Aorta (tissue), 5 donors: ENCODE data around the gene FSTL5. TPM values are rescaled to one million over a fixed set of nuclear protein-coding genes. Genes with fewer than 3 reads are reported as not detected.

ENCODE experiments used
- ATAC-seq: fragments of 200-7000 bp; cut with Tn5 transposase; one replicate; pipeline ENCODE4 v1.9.1; 2022; ENCODE audit warnings: moderate library complexity; ENCODE audit not compliant: low FRiP score
- DNase-seq, 2 donors: peaks; one replicate each; pipeline ENCODE4 v3.0.0-alpha.2; 2020
- H3K27ac ChIP-seq, 2 donors: one replicate each; pipeline ENCODE4 v1.5.1; 2013; ENCODE audit warnings: low read length in 2 of 2, mild to moderate bottlenecking in 2 of 2, moderate library complexity in 2 of 2, control low read depth in 1 of 2, inconsistent platforms in 1 of 2, low read depth in 1 of 2
- H3K27me3 ChIP-seq, 2 donors: one replicate each; pipeline ENCODE4 v1.6.1; 2013; ENCODE audit warnings: control low read depth in 1 of 2, low read length in 1 of 2, mild to moderate bottlenecking in 1 of 2, moderate library complexity in 1 of 2; ENCODE audit not compliant: insufficient read depth in 2 of 2, control insufficient read depth in 1 of 2
- H3K36me3 ChIP-seq, 2 donors: one replicate each; pipeline ENCODE4 v1.6.1; 2013; ENCODE audit warnings: control low read depth in 1 of 2, low read length in 1 of 2, mild to moderate bottlenecking in 1 of 2; ENCODE audit not compliant: insufficient read depth in 2 of 2, control insufficient read depth in 1 of 2
- H3K4me1 ChIP-seq, 2 donors: one replicate each; pipeline ENCODE4 v1.6.1; 2013; ENCODE audit warnings: low read length in 2 of 2, control low read depth in 1 of 2, mild to moderate bottlenecking in 1 of 2, moderate library complexity in 1 of 2; ENCODE audit not compliant: insufficient read depth in 2 of 2, control insufficient read depth in 1 of 2
- H3K4me3 ChIP-seq, 2 donors: one replicate each; pipeline ENCODE4 v1.5.1; 2013; ENCODE audit warnings: low read length in 2 of 2, control low read depth in 1 of 2, mild to moderate bottlenecking in 1 of 2
- H3K9me3 ChIP-seq: one replicate; pipeline ENCODE4 v1.6.1; 2013; ENCODE audit warnings: mild to moderate bottlenecking, low read length; ENCODE audit not compliant: control insufficient read depth
- WGBS, 2 donors: extraction: QIAGEN DNeasy Blood & Tissue Kit; methylation state at CpG; one replicate each; pipeline ENCODE4 v1.1.7; 2013; 5-methylcytosine and 5-hydroxymethylcytosine counted together
- intact Hi-C, 2 donors: fragments of 100-400 bp; cut with DNase I; formaldehyde crosslinking; loops; one replicate each; pipeline versions ENCODE4 v1.14.2 to v1.15.0; 2022
- polyA plus RNA-seq, 2 donors: library from polyadenylated mRNA; stranded (reverse); fragments of 200-250 nt; gene quantifications; one replicate each; pipeline ENCODE4 v1.2.3, GENCODE V29; 2013
- total RNA-seq, 2 donors: library from RNA; stranded (reverse); fragmentation: NEBNext Ultra II Directional; extraction: Animal tissue kit (Norgen Biotek cat#: 25700); gene quantifications; one replicate each; pipeline ENCODE4 v1.2.1, GENCODE V29; 2021
- donor health status: healthy with polysubstance abuse.
- donor health status: Bipolar disorder and iron deficiency.
- donor health status: DM: no; HTN: no; CAD: no.
- donor health status: DM: no; HTN: no; CAD: no.
- donor health status: DM: yes; HTN: yes; CAD: no.

Gene FSTL5
- total and polyA plus RNA-seq, 4 donors, result 0.45 TPM; not detected in 3

GRCh38 chr4:161937596-161937995, 226.2 kb downstream of the FSTL5 start:
- Histone ChIP-seq H3K27ac (no peak overlapping the region), H3K36me3 (no peaks in the 10 kb centered on the region), H3K4me1 (no peaks in the 10 kb centered on the region), H3K4me3 (no peak overlapping the region), H3K27me3 (no peaks in the 10 kb centered on the region), H3K9me3 (no peaks in the 10 kb centered on the region)
- intact Hi-C loops, result no loop called here
- ATAC-seq (no peak), DNase-seq (no peak)
- WGBS, 2 donors, result 79 to 85% methylated on average over 1 of the region's 1 CpG

DNA sequence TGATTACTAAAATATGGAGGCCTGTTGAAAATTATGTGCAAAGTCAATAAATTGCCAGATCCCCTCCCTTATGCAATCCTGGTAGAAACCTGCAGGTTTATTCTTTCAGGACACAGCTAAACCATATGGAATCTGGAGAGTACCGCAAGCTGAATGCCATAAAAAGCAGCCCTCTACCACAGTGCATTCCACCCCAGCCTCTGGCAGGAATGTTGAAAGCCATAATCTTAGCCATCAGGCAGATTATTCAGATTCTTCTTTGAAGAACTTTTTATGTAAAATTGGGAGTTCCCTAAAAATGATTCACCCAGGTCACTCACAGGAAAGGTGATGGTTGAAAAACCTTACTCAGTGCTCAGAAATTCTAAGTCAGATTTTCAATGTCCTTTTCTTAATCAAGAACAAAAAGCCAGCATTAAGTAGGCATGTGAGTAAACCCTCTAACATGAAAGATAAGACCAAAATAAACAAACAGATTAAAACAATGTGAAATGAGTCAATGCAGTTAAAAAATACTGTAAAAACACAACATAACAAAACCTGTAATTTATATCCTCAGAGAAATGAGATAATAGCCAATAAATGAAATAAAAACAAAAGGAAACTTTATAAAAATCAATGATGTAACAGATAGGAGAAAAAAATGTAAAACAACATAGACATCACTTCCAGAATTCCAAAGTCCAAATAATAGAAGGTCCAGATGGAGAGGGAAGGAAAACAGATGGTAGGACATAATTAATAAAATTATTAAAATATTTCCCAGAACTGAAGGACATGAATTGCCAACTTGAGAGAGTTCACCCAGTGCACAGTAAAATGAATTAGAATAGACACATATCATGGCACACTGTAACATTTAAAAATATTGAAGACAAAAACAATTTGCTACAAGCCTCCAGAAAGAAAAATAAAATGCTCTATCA, 226.9 kb downstream of the FSTL5 start:
- 24 to 44% methylated on average over 1 of the region's 1 CpG for WGBS, 2 donors
- intact Hi-C loops, result no loop called here
- no peaks in the 10 kb centered on the region for H3K4me1 ChIP-seq
- no peak overlapping the region for H3K27ac ChIP-seq
- no peaks in the 10 kb centered on the region for H3K9me3 ChIP-seq
- no peak for ATAC-seq
- H3K36me3 ChIP-seq, result no peaks in the 10 kb centered on the region
- DNase-seq, result no peak
- no peaks in the 10 kb centered on the region for H3K27me3 ChIP-seq
- no peak overlapping the region for H3K4me3 ChIP-seq

DNA sequence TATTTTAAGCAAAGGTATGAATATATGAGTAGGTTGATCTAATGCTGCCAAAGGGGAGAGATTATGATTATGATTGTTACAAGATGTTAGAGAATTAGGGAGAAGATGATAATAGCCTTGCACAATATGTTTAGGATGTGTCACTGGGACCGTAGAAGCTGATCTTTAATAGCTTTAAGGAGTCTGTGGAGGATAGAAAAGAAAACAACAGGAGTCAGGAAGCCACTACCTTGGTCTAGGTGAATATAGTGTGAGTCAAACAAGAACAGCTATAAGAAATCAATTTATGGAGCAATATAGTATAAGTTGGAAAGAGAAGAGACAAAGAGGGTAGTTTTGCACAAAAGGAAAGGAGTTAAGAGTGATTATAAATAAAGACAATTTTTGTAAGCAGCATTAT, 232.7 kb downstream of the FSTL5 start:
- no peak overlapping the region for H3K27ac ChIP-seq
- no peaks in the 10 kb centered on the region for H3K27me3 ChIP-seq
- H3K4me3 ChIP-seq, result no peak overlapping the region
- H3K9me3 ChIP-seq, result no peaks in the 10 kb centered on the region
- WGBS, 2 donors, result 50% methylated on average over 1 of the region's 1 CpG
- intact Hi-C loops, result no loop called here
- ATAC-seq, result no peak
- no peaks in the 10 kb centered on the region for H3K4me1 ChIP-seq
- H3K36me3 ChIP-seq, result no peaks in the 10 kb centered on the region
- no peak for DNase-seq

DNA sequence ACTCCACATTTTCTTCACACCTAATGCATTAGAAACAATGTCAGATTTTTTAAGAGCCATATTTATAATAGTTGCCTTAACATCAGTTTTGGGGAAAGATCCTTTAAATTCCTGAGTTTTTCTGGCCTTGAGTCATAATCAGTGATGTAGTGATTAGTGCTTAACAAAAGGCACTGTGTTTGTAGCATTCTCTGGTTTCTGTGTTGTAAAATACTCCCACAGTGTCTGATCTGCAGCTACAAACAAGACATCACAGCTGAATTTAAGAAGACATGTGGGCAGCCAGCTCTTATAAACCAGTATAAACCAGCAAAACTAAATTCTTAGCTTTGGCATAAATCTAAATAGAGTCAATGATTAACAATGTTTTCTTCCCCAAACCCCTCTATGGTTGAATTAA, 233.8 kb downstream of the FSTL5 start:
- DNase-seq, result no peak
- no peaks in the 10 kb centered on the region for H3K36me3 ChIP-seq
- H3K4me1 ChIP-seq, result no peaks in the 10 kb centered on the region
- no peaks in the 10 kb centered on the region for H3K9me3 ChIP-seq
- H3K4me3 ChIP-seq, result no peak overlapping the region
- ATAC-seq, result no peak
- intact Hi-C loops, result no loop called here
- H3K27me3 ChIP-seq, result no peaks in the 10 kb centered on the region
- H3K27ac ChIP-seq, result no peak overlapping the region

DNA sequence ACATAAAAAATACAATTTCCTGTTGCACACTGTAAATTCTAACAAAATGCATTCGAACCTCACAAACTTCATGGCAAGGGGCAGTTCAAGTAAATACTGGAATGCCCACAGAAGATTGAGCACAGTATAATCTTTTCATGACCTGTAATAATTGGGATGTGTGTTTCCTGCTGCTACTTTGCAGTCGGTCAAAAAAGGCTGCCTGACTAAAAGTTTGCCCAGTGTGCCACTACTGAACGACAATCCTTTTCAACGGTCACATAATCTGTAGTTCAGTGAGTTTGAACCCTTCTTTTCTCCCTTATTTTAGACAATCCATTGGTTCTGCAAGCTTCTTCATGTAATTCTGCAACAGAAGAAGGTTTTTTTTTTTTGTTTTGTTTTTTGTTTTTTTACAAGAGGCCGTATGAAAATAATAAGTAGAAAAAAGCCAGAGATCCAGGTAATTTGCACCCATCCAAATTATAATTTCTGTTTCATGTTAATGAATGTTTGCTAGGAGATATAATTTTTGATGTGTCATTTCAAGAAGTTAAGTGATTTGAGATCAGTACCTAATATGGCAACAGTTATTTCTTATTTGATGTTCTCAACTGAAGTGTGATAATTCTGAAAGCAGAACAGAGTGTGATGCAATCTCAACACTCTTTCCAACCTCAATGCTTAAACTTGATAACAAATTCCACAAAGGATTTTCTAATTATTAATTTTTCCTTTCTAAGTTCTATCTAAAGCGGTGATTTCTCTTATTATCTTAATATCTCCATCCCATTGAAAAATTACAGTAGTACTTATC, 237.6 kb downstream of the FSTL5 start:
- DNase-seq (no peak), ATAC-seq (no peak)
- 66 to 67% methylated on average over 6 of the region's 6 CpGs for WGBS, 2 donors
- Histone ChIP-seq H3K36me3 (no peaks in the 10 kb centered on the region), H3K27me3 (no peaks in the 10 kb centered on the region), H3K9me3 (no peaks in the 10 kb centered on the region), H3K27ac (no peak overlapping the region), H3K4me3 (no peak overlapping the region), H3K4me1 (no peaks in the 10 kb centered on the region)
- intact Hi-C loops, result no loop called here

DNA sequence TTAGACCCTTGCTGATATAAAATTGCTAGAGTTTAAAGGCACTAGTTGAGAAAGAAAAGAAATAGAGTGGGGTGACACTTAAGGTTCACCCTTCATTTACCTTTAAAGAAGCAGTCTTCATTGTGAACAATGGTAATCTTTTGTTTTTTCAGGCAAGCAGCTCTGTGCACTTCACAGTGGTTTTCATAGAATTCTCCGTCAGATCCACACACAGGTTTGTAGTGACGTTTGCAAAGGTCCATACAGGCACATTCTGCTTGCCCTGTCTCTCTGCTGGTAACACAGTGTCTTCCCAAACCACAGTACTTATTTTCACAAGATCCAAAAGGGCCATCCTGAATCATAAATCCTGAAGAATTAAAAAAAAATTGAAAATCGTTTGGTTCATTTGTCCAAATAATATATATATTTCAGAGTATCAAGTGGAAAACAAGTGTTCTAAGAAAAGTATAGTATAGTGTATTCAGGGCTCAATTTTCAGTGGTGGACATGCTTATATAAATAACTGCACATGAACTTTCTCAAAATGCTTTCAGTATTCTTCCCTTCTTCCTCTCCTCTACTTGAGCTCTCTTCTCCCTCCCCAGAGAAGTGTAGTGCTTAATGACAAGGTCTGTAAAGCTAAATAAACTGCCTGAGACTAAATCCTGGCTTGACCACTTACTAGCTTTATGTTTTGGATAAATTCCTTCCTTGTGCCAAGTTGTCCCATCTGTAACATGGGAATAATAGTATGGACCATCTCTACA, 243.3 kb downstream of the FSTL5 start:
- Histone ChIP-seq H3K27me3 (no peaks in the 10 kb centered on the region), H3K27ac (no peak overlapping the region), H3K4me1 (no peaks in the 10 kb centered on the region), H3K36me3 (no peaks in the 10 kb centered on the region), H3K9me3 (no peaks in the 10 kb centered on the region), H3K4me3 (no peak overlapping the region)
- intact Hi-C loops, result no loop called here
- DNase-seq, result no peak
- ATAC-seq, result no peak
- 51 to 56% methylated on average over 3 of the region's 3 CpGs for WGBS, 2 donors

- DNase-seq (no peak), ATAC-seq (no peak)
- WGBS, 2 donors, result 25 to 39% methylated on average over 3 of the region's 3 CpGs
- intact Hi-C loops, result no loop called here
- no peaks in the 10 kb centered on the region for H3K4me1 ChIP-seq
- H3K36me3 ChIP-seq, result no peaks in the 10 kb centered on the region
- no peaks in the 10 kb centered on the region for H3K9me3 ChIP-seq
- H3K27me3 ChIP-seq, result no peaks in the 10 kb centered on the region
- H3K27ac ChIP-seq, result no peak overlapping the region
- H3K4me3 ChIP-seq, result no peak overlapping the region
Measured at GRCh38 chr4:161919442-161920220, 244.2 kb downstream of the FSTL5 start.

DNA sequence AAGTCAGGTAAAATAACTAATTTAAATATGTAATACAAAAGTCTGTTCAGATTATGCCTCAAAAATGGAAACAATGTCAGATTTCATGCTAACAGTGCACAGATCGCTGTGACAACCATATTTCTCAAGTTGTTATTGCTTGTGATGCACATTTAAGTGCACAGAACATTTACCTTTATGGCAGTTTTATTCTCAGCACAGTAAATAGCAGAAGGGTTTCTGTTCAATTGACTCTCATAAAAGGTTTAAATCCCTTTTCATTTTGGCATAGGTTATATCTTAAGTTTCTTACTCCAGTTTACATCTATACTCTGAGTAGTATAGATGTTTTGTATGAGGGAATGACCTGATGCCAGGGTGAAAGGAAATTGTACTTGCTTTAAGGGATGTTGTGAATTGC, 247.8 kb downstream of the FSTL5 start:
- WGBS, 2 donors, result 64 to 68% methylated on average over 1 of the region's 1 CpG
- DNase-seq, result no peak
- no peaks in the 10 kb centered on the region for H3K4me1 ChIP-seq
- H3K9me3 ChIP-seq, result no peaks in the 10 kb centered on the region
- H3K36me3 ChIP-seq, result no peaks in the 10 kb centered on the region
- no peak overlapping the region for H3K27ac ChIP-seq
- H3K4me3 ChIP-seq, result no peak overlapping the region
- no peaks in the 10 kb centered on the region for H3K27me3 ChIP-seq
- no peak for ATAC-seq
- intact Hi-C loops, result no loop called here
